OCI-LY7 (cell line): ENCODE measurements around the gene CNKSR3.

Experiments used
- EZH2phosphoT487 ChIP-seq: fragments of 200-600 bp; sonication (generic); IDR thresholded peaks from 2 replicates; pipeline ENCODE4 v1.6.1; 2018; ENCODE audit warnings: low read depth, borderline replicate concordance, mild to moderate bottlenecking, mixed run types, antibody characterized with exemption, low read length, moderate library complexity, mixed read lengths
- TF ChIP-seq, protein P1 (sequence below): fragments of 200-600 bp; sonication (generic); conservative IDR thresholded peaks from 2 replicates; pipeline ENCODE4 v1.5.1; 2014; ENCODE audit warnings: mild to moderate bottlenecking, antibody characterized with exemption, low read length, moderate library complexity, mixed read lengths

DNA sequence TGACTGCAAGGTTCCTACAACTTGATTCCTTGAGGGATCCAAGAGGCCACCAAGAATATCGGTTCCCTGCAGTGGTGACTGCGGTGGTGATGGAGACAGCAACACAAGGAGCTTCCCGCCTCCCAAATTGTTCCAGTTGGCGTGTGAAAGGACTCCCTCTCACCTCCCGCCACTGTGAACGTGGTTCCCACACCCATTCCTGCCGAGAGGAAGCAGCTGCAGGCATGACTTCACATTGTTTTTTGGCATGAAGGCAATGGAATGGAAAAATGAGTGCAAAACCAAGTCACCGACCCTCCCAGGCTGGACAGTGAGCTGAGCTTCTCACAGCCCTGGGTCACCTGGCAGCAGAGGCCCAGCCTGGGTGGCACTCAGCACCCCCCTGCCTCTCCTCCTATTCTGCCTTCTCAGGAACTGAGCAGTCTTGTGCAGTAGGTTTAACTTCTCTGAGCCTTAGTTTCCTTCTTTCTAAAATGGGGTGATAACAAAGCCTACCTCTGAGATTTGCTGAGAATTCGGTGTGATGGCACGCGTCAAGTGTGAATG lies 75.0 kb downstream of the CNKSR3 start:
- TF ChIP-seq, protein P1, sequence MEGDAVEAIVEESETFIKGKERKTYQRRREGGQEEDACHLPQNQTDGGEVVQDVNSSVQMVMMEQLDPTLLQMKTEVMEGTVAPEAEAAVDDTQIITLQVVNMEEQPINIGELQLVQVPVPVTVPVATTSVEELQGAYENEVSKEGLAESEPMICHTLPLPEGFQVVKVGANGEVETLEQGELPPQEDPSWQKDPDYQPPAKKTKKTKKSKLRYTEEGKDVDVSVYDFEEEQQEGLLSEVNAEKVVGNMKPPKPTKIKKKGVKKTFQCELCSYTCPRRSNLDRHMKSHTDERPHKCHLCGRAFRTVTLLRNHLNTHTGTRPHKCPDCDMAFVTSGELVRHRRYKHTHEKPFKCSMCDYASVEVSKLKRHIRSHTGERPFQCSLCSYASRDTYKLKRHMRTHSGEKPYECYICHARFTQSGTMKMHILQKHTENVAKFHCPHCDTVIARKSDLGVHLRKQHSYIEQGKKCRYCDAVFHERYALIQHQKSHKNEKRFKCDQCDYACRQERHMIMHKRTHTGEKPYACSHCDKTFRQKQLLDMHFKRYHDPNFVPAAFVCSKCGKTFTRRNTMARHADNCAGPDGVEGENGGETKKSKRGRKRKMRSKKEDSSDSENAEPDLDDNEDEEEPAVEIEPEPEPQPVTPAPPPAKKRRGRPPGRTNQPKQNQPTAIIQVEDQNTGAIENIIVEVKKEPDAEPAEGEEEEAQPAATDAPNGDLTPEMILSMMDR, result no peak
- TF ChIP-seq EZH2phosphoT487, result no peak
